GM23338 (cell line): ENCODE data around the gene FASN. TPM values are rescaled to one million over a fixed set of nuclear protein-coding genes. Genes with fewer than 3 reads are reported as not detected.

Source experiments
- ATAC-seq: fragments of 200-7000 bp; cut with Tn5 transposase; 3 replicates; pipeline ENCODE4 v1.9.1; 2020
- DNase-seq: peaks from one replicate; pipeline ENCODE4 v3.0.0-alpha.2; 2015; ENCODE audit warnings: low spot score
- H2AFZ ChIP-seq: fragments of 200-600 bp; sonication (generic); 2 replicates; pipeline ENCODE4 v1.8.0; 2016; ENCODE audit warnings: antibody characterized with exemption, mild to moderate bottlenecking, moderate library complexity
- H3F3A ChIP-seq: fragments of 200-600 bp; sonication (generic); replicated peaks from 2 replicates; pipeline ENCODE4 v1.8.0; 2017; ENCODE audit warnings: antibody characterized with exemption, mixed run types, low read depth
- H3K27ac ChIP-seq: fragments of 200-600 bp; sonication (generic); 2 replicates; pipeline ENCODE4 v1.6.1; 2016; ENCODE audit warnings: low read depth
- H3K27me3 ChIP-seq: fragments of 200-600 bp; sonication (generic); 2 replicates; pipeline ENCODE4 v1.8.0; 2016; ENCODE audit warnings: mild to moderate bottlenecking, mixed run types, moderate library complexity; ENCODE audit not compliant: insufficient read depth
- H3K36me3 ChIP-seq: fragments of 200-600 bp; sonication (generic); 2 replicates; pipeline ENCODE4 v1.8.0; 2016; ENCODE audit warnings: mild to moderate bottlenecking; ENCODE audit not compliant: insufficient read depth
- H3K4me1 ChIP-seq: fragments of 200-600 bp; sonication (generic); 2 replicates; pipeline ENCODE4 v1.8.0; 2016; ENCODE audit warnings: mild to moderate bottlenecking, moderate library complexity; ENCODE audit not compliant: insufficient read depth
- H3K4me2 ChIP-seq: fragments of 200-600 bp; sonication (generic); 2 replicates; pipeline ENCODE4 v1.7.1; 2017; ENCODE audit warnings: mixed run types
- H3K4me3 ChIP-seq: fragments of 200-600 bp; sonication (generic); 2 replicates; pipeline ENCODE4 v1.6.1; 2016; ENCODE audit warnings: mixed run types
- H3K79me2 ChIP-seq: fragments of 200-600 bp; sonication (generic); replicated peaks from 2 replicates; pipeline ENCODE4 v1.8.0; 2017; ENCODE audit warnings: mild to moderate bottlenecking; ENCODE audit not compliant: insufficient read depth
- H3K9me2 ChIP-seq: fragments of 200-600 bp; sonication (generic); 2 replicates; pipeline ENCODE4 v1.8.0; 2017; ENCODE audit not compliant: insufficient read depth
- H4K20me1 ChIP-seq: fragments of 200-600 bp; sonication (generic); replicated peaks from 2 replicates; pipeline ENCODE4 v1.8.0; 2017; ENCODE audit warnings: mild to moderate bottlenecking; ENCODE audit not compliant: insufficient read depth
- H3K27ac Mint-ChIP-seq: 2 replicates; pipeline ENCODE4 v1.8.0; 2020; ENCODE audit warnings: inconsistent platforms, mild to moderate bottlenecking, moderate library complexity, mixed read lengths
- H3K27me3 Mint-ChIP-seq: 3 replicates; pipeline ENCODE4 v1.8.0; 2022; ENCODE audit warnings: low read depth, mild to moderate bottlenecking, moderate library complexity, mixed read lengths, inconsistent platforms; ENCODE audit not compliant: insufficient read depth, poor library complexity
- H3K36me3 Mint-ChIP-seq: 3 replicates; pipeline ENCODE4 v1.8.0; 2021; ENCODE audit warnings: low read depth, mild to moderate bottlenecking, inconsistent platforms, moderate library complexity, mixed read lengths
- H3K4me1 Mint-ChIP-seq: 3 replicates; pipeline ENCODE4 v1.8.0; 2020; ENCODE audit warnings: mild to moderate bottlenecking, inconsistent platforms, mixed read lengths
- H3K4me3 Mint-ChIP-seq: 3 replicates; pipeline ENCODE4 v1.8.0; 2021; ENCODE audit warnings: moderate library complexity, mild to moderate bottlenecking, inconsistent platforms, mixed read lengths
- H3K9me3 Mint-ChIP-seq: 3 replicates; pipeline ENCODE4 v1.8.0; 2020; ENCODE audit warnings: moderate library complexity, mild to moderate bottlenecking, inconsistent platforms, mixed read lengths
- CREB1 ChIP-seq: fragments of 250-450 bp; sonication (Bioruptor Pico); IDR thresholded peaks from 2 replicates; pipeline ENCODE4 v1.5.0; 2020; ENCODE audit warnings: low read depth, mild to moderate bottlenecking, moderate library complexity
- EZH2 ChIP-seq: fragments of 200-600 bp; sonication (generic); IDR thresholded peaks from one replicate; pipeline ENCODE4 v1.8.0; 2017; ENCODE audit warnings: antibody characterized with exemption, mild to moderate bottlenecking, low read depth; ENCODE audit not compliant: unreplicated experiment
- JUNB ChIP-seq: IDR thresholded peaks from one replicate; pipeline ENCODE4 v1.6.1; 2016; ENCODE audit warnings: antibody characterized with exemption; ENCODE audit not compliant: unreplicated experiment
- NANOG ChIP-seq: IDR thresholded peaks from 2 replicates; pipeline ENCODE4 v1.6.1; 2016; ENCODE audit warnings: antibody characterized with exemption, borderline replicate concordance
- POLR2AphosphoS5 ChIP-seq: IDR thresholded peaks from 2 replicates; pipeline ENCODE4 v1.6.1; 2016; ENCODE audit warnings: antibody characterized with exemption, low read depth
- STAT1 ChIP-seq: IDR thresholded peaks from one replicate; pipeline ENCODE4 v1.6.1; 2016; ENCODE audit warnings: antibody characterized with exemption; ENCODE audit not compliant: unreplicated experiment
- ZNF331 ChIP-seq: fragments of 250-450 bp; sonication (Bioruptor Pico); IDR thresholded peaks from 2 replicates; pipeline ENCODE4 v1.5.0; 2020; ENCODE audit warnings: low read depth, mild to moderate bottlenecking, moderate library complexity
- polyA plus RNA-seq: library from polyadenylated mRNA; unstranded; fragments of >200 nt; fragmentation: Nextera tagmentation; extraction: Ambion mirVana; gene quantifications from 2 replicates; pipeline ENCODE4 v1.2.1, GENCODE V29; 2016
- total RNA-seq: library from RNA; depleted of rRNA; stranded (reverse); fragments of >200 nt; shearing (Covaris generic); gene quantifications from 2 replicates; pipeline ENCODE4 v1.2.3, GENCODE V29; 2014
- TF ChIP-seq, protein P1 (sequence below): IDR thresholded peaks from 2 replicates; pipeline ENCODE4 v1.6.1; 2016; ENCODE audit warnings: antibody characterized with exemption
- TF ChIP-seq, protein P2 (sequence below), 2 experiments: fragments of 200-600 bp in 1 of 2; sonication (generic) in 1 of 2; conservative IDR thresholded peaks; 2 replicates each; pipeline versions ENCODE4 v1.5.1 to v1.6.1; 2016 to 2017; ENCODE audit warnings: antibody characterized with exemption in 2 of 2, low read depth in 2 of 2, mild to moderate bottlenecking in 2 of 2, moderate library complexity in 1 of 2
- TF ChIP-seq, protein P3 (sequence below): fragments of 250-450 bp; sonication (Bioruptor Pico); IDR thresholded peaks from 2 replicates; pipeline ENCODE4 v1.5.0; 2020; ENCODE audit warnings: mild to moderate bottlenecking, moderate library complexity

FASN gene
- total and polyA plus RNA-seq, 2 experiments from 2014 or later, result 120 to 849 TPM

DNA sequence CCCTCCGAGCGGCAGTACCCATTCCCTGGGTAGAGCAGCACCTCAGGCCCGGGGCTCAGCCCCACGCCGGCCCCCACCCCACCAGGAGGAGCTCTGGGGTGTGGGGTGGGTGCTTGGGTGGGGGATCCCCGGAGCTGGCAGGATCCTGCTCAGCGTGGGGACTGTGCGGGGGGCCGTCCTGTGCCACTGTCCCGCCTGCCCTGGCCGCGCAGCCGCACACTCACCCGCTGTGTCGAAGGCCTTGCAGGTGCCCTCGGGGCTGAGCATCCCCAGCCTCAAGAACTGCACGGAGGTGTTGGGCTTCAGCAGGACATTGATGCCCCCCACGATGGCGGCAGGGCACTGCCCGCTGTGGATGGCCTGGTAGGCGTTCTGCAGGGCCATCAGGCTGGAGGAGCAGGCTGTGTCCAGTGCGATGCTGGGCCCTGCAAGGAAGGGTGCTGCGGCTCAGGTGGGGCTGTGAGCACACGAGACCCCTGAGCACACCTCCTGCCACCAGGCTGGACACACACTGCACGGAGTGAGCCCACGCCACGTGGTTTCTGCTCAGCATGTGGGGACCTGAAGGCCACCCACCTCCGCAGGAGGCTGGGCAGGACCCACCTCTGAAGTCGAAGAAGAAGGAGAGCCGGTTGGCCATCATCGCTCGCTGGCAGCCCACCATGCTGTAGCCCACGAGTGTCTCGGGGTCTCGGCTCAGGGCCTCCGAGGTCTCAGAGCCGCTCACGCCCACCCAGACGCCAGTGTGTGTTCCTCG is 4.9 kb downstream of the FASN start:
- Mint-ChIP-seq H3K27me3 (peaks cover 4% of the 10 kb centered on the region), H3K27ac (no peak overlapping the region), H3K9me3 (no peaks in the 10 kb centered on the region), H3K4me3 (no peak overlapping the region), H3K36me3 (peaks cover 54% of the 10 kb centered on the region; the same call in 2 of the 3 replicates), H3K4me1 (peaks cover 3% of the 10 kb centered on the region)
- Histone ChIP-seq H4K20me1 (peaks cover 43% of the 10 kb centered on the region), H3K27ac (no peak overlapping the region), H3K36me3 (peaks cover 14% of the 10 kb centered on the region; the same call in 1 of the 2 replicates), H3K79me2 (peaks cover 41% of the 10 kb centered on the region), H3K9me2 (no peaks in the 10 kb centered on the region), H3K4me2 (no peak overlapping the region), H3K4me1 (peaks cover 9% of the 10 kb centered on the region; the same call in 1 of the 2 replicates), H3K4me3 (no peak overlapping the region), H3F3A (0 out of 2 replicates have a peak, but pooled peaks cover 25% of the 10 kb centered on the region), H2AFZ (no peak overlapping the region), H3K27me3 (no peaks in the 10 kb centered on the region)
- DNase-seq, result no peak
- no peak for ATAC-seq
- TF ChIP-seq ZNF331 (CRISPR knock-in tag) (no peak), STAT1 (no peak), CREB1 (CRISPR knock-in tag) (no peak)
- TF ChIP-seq, protein P1, sequence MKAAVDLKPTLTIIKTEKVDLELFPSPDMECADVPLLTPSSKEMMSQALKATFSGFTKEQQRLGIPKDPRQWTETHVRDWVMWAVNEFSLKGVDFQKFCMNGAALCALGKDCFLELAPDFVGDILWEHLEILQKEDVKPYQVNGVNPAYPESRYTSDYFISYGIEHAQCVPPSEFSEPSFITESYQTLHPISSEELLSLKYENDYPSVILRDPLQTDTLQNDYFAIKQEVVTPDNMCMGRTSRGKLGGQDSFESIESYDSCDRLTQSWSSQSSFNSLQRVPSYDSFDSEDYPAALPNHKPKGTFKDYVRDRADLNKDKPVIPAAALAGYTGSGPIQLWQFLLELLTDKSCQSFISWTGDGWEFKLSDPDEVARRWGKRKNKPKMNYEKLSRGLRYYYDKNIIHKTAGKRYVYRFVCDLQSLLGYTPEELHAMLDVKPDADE, result no peak

DNA sequence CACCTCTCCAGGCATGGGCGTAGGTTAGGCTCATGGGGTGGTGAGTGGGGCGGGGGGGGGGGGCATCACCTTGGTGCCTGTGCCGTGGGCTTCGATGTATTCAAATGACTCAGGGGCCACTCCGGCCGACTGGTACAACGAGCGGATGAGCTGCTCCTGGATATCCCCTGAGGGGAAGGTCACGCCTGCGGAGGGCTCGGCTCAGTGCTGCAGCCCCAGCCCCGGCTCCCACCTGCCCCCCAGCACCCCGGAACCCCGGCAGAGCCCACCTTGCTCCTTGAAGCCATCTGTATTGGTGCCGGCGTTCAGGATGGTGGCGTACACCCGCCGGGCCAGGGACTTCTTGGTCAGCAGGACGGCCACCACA is 5.4 kb downstream of the FASN start:
- H3K27me3 Mint-ChIP-seq, result peaks cover 4% of the 10 kb centered on the region
- Histone ChIP-seq H3K4me1 (peaks cover 9% of the 10 kb centered on the region; the same call in 1 of the 2 replicates), H3K4me3 (no peak overlapping the region), H3K36me3 (peaks cover 18% of the 10 kb centered on the region; the same call in 1 of the 2 replicates), H2AFZ (no peak overlapping the region), H3F3A (0 out of 2 replicates have a peak, but pooled peaks cover 25% of the 10 kb centered on the region), H3K79me2 (peaks cover 38% of the 10 kb centered on the region), H3K9me2 (no peaks in the 10 kb centered on the region), H3K27me3 (no peaks in the 10 kb centered on the region), H3K27ac (no peak overlapping the region), H4K20me1 (peaks cover 43% of the 10 kb centered on the region), H3K4me2 (no peak overlapping the region)
- H3K27ac Mint-ChIP-seq, result no peak overlapping the region
- no peaks in the 10 kb centered on the region for H3K9me3 Mint-ChIP-seq
- ATAC-seq (no peak), DNase-seq (no peak)
- H3K4me3 Mint-ChIP-seq, result no peak overlapping the region
- peaks cover 58% of the 10 kb centered on the region; the same call in 2 of the 3 replicates for H3K36me3 Mint-ChIP-seq
- peaks cover 3% of the 10 kb centered on the region for H3K4me1 Mint-ChIP-seq
- TF ChIP-seq JUNB (no peak), EZH2 (no peak), POLR2AphosphoS5 (no peak), NANOG (no peak)
- TF ChIP-seq, protein P2, sequence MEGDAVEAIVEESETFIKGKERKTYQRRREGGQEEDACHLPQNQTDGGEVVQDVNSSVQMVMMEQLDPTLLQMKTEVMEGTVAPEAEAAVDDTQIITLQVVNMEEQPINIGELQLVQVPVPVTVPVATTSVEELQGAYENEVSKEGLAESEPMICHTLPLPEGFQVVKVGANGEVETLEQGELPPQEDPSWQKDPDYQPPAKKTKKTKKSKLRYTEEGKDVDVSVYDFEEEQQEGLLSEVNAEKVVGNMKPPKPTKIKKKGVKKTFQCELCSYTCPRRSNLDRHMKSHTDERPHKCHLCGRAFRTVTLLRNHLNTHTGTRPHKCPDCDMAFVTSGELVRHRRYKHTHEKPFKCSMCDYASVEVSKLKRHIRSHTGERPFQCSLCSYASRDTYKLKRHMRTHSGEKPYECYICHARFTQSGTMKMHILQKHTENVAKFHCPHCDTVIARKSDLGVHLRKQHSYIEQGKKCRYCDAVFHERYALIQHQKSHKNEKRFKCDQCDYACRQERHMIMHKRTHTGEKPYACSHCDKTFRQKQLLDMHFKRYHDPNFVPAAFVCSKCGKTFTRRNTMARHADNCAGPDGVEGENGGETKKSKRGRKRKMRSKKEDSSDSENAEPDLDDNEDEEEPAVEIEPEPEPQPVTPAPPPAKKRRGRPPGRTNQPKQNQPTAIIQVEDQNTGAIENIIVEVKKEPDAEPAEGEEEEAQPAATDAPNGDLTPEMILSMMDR (conservative IDR thresholded peaks at IDR 0.05; ENCODE audit: low read depth in 2 of 2), result no peak
- TF ChIP-seq, protein P3, sequence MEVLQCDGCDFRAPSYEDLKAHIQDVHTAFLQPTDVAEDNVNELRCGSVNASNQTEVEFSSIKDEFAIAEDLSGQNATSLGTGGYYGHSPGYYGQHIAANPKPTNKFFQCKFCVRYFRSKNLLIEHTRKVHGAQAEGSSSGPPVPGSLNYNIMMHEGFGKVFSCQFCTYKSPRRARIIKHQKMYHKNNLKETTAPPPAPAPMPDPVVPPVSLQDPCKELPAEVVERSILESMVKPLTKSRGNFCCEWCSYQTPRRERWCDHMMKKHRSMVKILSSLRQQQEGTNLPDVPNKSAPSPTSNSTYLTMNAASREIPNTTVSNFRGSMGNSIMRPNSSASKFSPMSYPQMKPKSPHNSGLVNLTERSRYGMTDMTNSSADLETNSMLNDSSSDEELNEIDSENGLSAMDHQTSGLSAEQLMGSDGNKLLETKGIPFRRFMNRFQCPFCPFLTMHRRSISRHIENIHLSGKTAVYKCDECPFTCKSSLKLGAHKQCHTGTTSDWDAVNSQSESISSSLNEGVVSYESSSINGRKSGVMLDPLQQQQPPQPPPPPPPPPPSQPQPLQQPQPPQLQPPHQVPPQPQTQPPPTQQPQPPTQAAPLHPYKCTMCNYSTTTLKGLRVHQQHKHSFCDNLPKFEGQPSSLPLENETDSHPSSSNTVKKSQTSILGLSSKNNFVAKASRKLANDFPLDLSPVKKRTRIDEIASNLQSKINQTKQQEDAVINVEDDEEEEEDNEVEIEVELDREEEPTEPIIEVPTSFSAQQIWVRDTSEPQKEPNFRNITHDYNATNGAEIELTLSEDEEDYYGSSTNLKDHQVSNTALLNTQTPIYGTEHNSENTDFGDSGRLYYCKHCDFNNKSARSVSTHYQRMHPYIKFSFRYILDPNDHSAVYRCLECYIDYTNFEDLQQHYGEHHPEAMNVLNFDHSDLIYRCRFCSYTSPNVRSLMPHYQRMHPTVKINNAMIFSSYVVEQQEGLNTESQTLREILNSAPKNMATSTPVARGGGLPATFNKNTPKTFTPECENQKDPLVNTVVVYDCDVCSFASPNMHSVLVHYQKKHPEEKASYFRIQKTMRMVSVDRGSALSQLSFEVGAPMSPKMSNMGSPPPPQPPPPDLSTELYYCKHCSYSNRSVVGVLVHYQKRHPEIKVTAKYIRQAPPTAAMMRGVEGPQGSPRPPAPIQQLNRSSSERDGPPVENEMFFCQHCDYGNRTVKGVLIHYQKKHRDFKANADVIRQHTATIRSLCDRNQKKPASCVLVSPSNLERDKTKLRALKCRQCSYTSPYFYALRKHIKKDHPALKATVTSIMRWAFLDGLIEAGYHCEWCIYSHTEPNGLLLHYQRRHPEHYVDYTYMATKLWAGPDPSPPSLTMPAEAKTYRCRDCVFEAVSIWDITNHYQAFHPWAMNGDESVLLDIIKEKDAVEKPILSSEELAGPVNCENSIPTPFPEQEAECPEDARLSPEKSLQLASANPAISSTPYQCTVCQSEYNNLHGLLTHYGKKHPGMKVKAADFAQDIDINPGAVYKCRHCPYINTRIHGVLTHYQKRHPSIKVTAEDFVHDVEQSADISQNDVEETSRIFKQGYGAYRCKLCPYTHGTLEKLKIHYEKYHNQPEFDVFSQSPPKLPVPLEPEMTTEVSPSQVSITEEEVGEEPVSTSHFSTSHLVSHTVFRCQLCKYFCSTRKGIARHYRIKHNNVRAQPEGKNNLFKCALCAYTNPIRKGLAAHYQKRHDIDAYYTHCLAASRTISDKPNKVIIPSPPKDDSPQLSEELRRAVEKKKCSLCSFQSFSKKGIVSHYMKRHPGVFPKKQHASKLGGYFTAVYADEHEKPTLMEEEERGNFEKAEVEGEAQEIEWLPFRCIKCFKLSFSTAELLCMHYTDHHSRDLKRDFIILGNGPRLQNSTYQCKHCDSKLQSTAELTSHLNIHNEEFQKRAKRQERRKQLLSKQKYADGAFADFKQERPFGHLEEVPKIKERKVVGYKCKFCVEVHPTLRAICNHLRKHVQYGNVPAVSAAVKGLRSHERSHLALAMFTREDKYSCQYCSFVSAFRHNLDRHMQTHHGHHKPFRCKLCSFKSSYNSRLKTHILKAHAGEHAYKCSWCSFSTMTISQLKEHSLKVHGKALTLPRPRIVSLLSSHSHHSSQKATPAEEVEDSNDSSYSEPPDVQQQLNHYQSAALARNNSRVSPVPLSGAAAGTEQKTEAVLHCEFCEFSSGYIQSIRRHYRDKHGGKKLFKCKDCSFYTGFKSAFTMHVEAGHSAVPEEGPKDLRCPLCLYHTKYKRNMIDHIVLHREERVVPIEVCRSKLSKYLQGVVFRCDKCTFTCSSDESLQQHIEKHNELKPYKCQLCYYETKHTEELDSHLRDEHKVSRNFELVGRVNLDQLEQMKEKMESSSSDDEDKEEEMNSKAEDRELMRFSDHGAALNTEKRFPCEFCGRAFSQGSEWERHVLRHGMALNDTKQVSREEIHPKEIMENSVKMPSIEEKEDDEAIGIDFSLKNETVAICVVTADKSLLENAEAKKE (CRISPR knock-in tag), result no peak
